Pancreas (tissue), 10 donors: ENCODE measurements around the gene ROR2. TPM values are rescaled to one million over a fixed set of nuclear protein-coding genes. Genes with fewer than 3 reads are reported as not detected.

Source experiments
- ATAC-seq, 4 donors: fragments of 200-7000 bp; cut with Tn5 transposase; one replicate each; pipeline versions ENCODE4 v1.8.0 to v1.9.1; 2020; ENCODE audit warnings: mild to moderate bottlenecking in 4 of 4, moderate library complexity in 4 of 4
- DNase-seq, 6 donors: peaks; one replicate each; pipeline ENCODE4 v3.0.0-alpha.2; 2020
- FAIRE-seq: peaks from 2 replicates; lab custom pipeline; 2012; peaks lifted over from hg19 to GRCh38; lab: Jason Lieb, UNC
- H3K27ac ChIP-seq, 4 donors: fragments of 200-600 bp; sonication (generic); 1 replicate in 3 of 4; 2 replicates in 1 of 4; pipeline versions ENCODE4 v1.5.0 to v1.8.0; 2020
- H3K27me3 ChIP-seq, 4 donors: fragments of 200-600 bp; one replicate each; pipeline ENCODE4 v1.8.0; 2021
- H3K36me3 ChIP-seq, 3 donors: fragments of 200-600 bp; sonication (generic) in 1 of 3; one replicate each; pipeline versions ENCODE4 v1.5.0 to v1.8.0; 2020 to 2021
- H3K4me1 ChIP-seq, 3 donors: fragments of 200-600 bp; one replicate each; pipeline ENCODE4 v1.8.0; 2021
- H3K4me3 ChIP-seq, 4 donors: fragments of 200-600 bp; sonication (generic) in 2 of 4; one replicate each; pipeline versions ENCODE4 v1.5.0 to v1.8.0; 2020 to 2021
- H3K9me3 ChIP-seq, 4 donors: fragments of 200-600 bp; one replicate each; pipeline ENCODE4 v1.8.0; 2021
- CTCF ChIP-seq, 4 donors: fragments of 200-600 bp; sonication (generic) in 3 of 4; IDR thresholded peaks; one replicate each; pipeline versions ENCODE4 v1.5.0 to v1.8.0; 2021; ENCODE audit warnings: antibody characterized with exemption in 4 of 4
- WGBS, 2 donors: extraction: QIAGEN DNeasy Blood & Tissue Kit; methylation state at CpG; one replicate each; pipeline ENCODE4 v1.1.7; 2013; 5-methylcytosine and 5-hydroxymethylcytosine counted together
- intact Hi-C, 3 donors: fragments of 100-400 bp; cut with DNase I; formaldehyde crosslinking; loops; one replicate each; pipeline versions ENCODE4 v1.11.1 to v1.14.2; 2022
- polyA plus RNA-seq, 2 donors: library from polyadenylated mRNA; stranded (reverse); fragments of 200-250 nt; gene quantifications; one replicate each; pipeline ENCODE4 v1.2.3, GENCODE V29; 2013
- total RNA-seq, 6 donors: library from RNA; stranded (reverse); fragmentation: NEBNext Ultra II Directional in 4 of 6; extraction: Animal tissue kit (Norgen Biotek cat#: 25700) in 4 of 6; gene quantifications; one replicate each; pipeline versions ENCODE4 v1.2.1 to v1.2.4, GENCODE V29; 2021 to 2023
- donor health status: healthy with polysubstance abuse.
- donor health status: DM: no; HTN: no; CAD: no; lungs with moderate emphysema.
- donor health status: DM: no; HTN: no; CAD: no.
- donor health status: control.
- donor health status: control.
- donor health status: Bipolar disorder and iron deficiency.
- donor health status: DM: yes; HTN: yes; CAD: no.
- donor health status: DM: no; HTN: no; CAD: no.
- donor health status: DM: no; HTN: no; CAD: no.
- donor health status: DM: yes; HTN: yes; CAD: no.

ROR2 gene
- total and polyA plus RNA-seq, 8 donors, result 0.67 to 6.3 (median 1.2) TPM

DNA sequence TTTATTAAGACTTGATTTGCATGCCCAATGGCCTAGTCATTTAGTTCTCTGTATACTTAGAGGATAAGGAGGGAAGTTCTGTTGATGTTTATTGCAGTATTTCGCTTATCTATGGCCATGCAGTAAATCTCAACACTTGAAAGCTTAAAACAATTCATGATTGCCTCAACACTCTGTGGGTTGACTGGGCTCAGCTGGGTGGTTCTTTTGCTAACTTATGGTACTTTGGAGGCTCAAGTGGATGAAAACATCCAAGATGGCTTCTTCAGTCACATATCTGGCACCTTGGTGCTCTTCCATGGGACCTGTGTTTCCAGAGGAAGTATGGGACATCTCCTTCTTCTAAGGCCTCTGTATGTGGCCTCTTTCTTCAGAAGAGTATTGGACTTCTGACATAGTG lies 10.3 kb upstream of the ROR2 start:
- ATAC-seq, result no peak
- intact Hi-C loops, result no loop called here
- WGBS, 2 donors, result 74 to 95% methylated on average over 1 of the region's 1 CpG
- no peak for TF ChIP-seq CTCF (IDR thresholded peaks at IDR 0.05)
- Histone ChIP-seq H3K4me1 (no peaks in the 10 kb centered on the region), H3K9me3 (no peaks in the 10 kb centered on the region), H3K36me3 (no peaks in the 10 kb centered on the region), H3K27ac (no peak overlapping the region), H3K27me3 (no peaks in the 10 kb centered on the region), H3K4me3 (no peak overlapping the region)
- no peak for DNase-seq
- FAIRE-seq, result no peak

GRCh38 chr9:91958174-91958573 lies 8.1 kb upstream of the ROR2 start:
- no peak for TF ChIP-seq CTCF (IDR thresholded peaks at IDR 0.05)
- H3K27ac ChIP-seq, result no peak overlapping the region
- no peaks in the 10 kb centered on the region for H3K36me3 ChIP-seq
- H3K27me3 ChIP-seq, result no peaks in the 10 kb centered on the region
- no peaks in the 10 kb centered on the region for H3K4me1 ChIP-seq
- intact Hi-C loops, result no loop called here
- DNase-seq, result no peak
- H3K4me3 ChIP-seq, result no peak overlapping the region
- 81 to 83% methylated on average over 5 of the region's 5 CpGs for WGBS, 2 donors
- no peaks in the 10 kb centered on the region for H3K9me3 ChIP-seq
- peak in 1 of 4 donors; percentile 39 for ATAC-seq
- no peak for FAIRE-seq

DNA sequence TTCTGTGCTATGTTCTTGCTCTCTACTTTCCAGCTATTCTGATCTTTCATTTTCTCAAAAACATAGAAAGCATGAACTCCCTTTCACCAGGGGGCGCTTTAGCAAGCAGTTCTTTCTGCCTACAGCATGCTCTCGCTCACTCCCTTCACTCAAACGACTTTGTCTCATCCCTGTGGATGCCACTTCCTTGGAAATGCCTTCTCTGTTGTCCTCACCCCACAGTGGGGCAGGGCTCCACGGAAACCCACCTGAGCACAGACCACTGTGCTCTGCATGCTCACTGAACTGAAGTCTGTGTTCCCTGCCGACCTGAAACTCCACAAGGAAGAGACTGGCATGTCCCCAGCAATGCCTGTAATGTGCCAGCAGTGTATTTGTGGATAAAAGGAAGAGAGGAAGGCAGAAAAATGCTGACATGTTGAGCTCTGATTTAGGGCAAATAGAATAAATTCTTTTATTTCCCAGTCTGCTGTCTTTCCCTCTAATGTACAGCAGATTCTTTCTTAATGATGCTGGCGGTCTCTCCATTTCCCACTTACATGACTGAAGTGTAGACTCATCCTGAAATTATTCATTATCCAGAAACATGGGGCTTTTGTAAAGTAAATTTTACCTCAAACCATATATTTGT lies 4.9 kb upstream of the ROR2 start:
- ATAC-seq, result peak in 3 of 4 donors; percentile 44 to 51 (median 48)
- TF ChIP-seq CTCF (IDR thresholded peaks at IDR 0.05), result peak in 3 of 4 donors; percentile 9 to 39 (median 25)
- Histone ChIP-seq H3K27me3 (no peaks in the 10 kb centered on the region), H3K4me3 (peak overlapping the region in 1 of 4 donors; percentile 25), H3K9me3 (no peaks in the 10 kb centered on the region), H3K27ac (no peak overlapping the region), H3K36me3 (no peaks in the 10 kb centered on the region), H3K4me1 (no peaks in the 10 kb centered on the region)
- no peak for FAIRE-seq
- 22 to 23% methylated on average over 6 of the region's 6 CpGs for WGBS, 2 donors
- intact Hi-C loops, result loop anchor here in 2 of 3 donors (5.0 kb wide), 1 partner anchor 183 kb away; no protein-coding TSS in a partner anchor
- peak in 3 of 6 donors; percentile 12 to 40 (median 35) for DNase-seq

DNA sequence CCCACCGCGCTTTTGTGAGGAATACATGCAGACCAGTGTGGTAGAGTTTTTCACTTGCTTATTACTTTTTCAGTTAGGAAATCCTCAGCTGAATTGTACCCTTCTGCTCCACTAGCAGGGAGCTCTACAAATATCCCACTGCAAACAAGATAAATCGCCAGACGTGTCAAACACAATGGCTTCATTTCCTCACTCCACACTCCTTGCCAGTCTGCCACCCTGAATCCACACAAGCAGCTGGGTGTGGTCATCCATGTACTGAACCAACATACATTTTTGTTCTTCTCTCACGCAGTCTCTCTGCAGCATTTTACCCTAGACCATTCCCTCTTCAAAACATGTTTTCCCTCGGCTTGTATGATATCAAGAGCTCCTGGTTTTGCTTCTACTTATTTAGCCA lies 3.7 kb upstream of the ROR2 start:
- ATAC-seq, result no peak
- H3K4me3 ChIP-seq, result no peak overlapping the region
- no peak for FAIRE-seq
- no peak for DNase-seq
- no peaks in the 10 kb centered on the region for H3K36me3 ChIP-seq
- peaks cover 0 to 7% (median 3%) of the 10 kb centered on the region in 3 donors for H3K4me1 ChIP-seq
- intact Hi-C loops, result loop anchor here in 2 of 3 donors (5.0 kb wide), 1 partner anchor 181 kb away; no protein-coding TSS in a partner anchor
- no peaks in the 10 kb centered on the region for H3K9me3 ChIP-seq
- TF ChIP-seq CTCF (IDR thresholded peaks at IDR 0.05), result no peak
- WGBS, 2 donors, result 76 to 89% methylated on average over 6 of the region's 6 CpGs
- peaks cover 0 to 6% (median 3%) of the 10 kb centered on the region in 4 donors for H3K27me3 ChIP-seq
- no peak overlapping the region for H3K27ac ChIP-seq

GRCh38 chr9:91951944-91952520 lies 2.0 kb upstream of the ROR2 start:
- Histone ChIP-seq H3K4me3 (no peak overlapping the region), H3K27ac (no peak overlapping the region), H3K27me3 (peaks cover 0 to 10% (median 3%) of the 10 kb centered on the region in 4 donors), H3K4me1 (peaks cover 0 to 10% (median 3%) of the 10 kb centered on the region in 3 donors), H3K9me3 (no peaks in the 10 kb centered on the region), H3K36me3 (no peaks in the 10 kb centered on the region)
- ATAC-seq, result no peak
- 72 to 85% methylated on average over 6 of the region's 6 CpGs for WGBS, 2 donors
- FAIRE-seq, result no peak
- no peak for DNase-seq
- TF ChIP-seq CTCF (IDR thresholded peaks at IDR 0.05), result no peak
- intact Hi-C loops, result loop anchor here in 2 of 3 donors (5.0 kb wide), 1 partner anchor 180 kb away; no protein-coding TSS in a partner anchor
